ENCODE measurements around the gene TNS3. TPM values are rescaled to one million over a fixed set of nuclear protein-coding genes. Genes with fewer than 3 reads are reported as not detected.

TNS3 gene
- total RNA-seq, 1 experiment from 2014 or later, result 9.5 TPM

- H4K8ac ChIP-seq (replicated peaks; ENCODE audit: insufficient read length, low read depth, low read length), result no peak overlapping the region
- H3K27me3 Mint-ChIP-seq (ENCODE audit: low read depth), result peaks cover 12% of the 10 kb centered on the region
- no peak overlapping the region for H3K18ac ChIP-seq (ENCODE audit: insufficient read length, low read depth, low read length)
- no peak overlapping the region for H3K4me3 Mint-ChIP-seq
- no peak overlapping the region for H3K27ac Mint-ChIP-seq
- peaks cover 0 to 2% (median 0%) of the 10 kb centered on the region in 3 experiments; a peak in 2 of 7 replicates for H3K36me3 Mint-ChIP-seq (ENCODE audit: insufficient read depth in 1 of 3, low read depth in 3 of 3)
- no peak overlapping the region for H2BK120ac ChIP-seq (ENCODE audit: low read depth, low read length, poor library complexity, severe bottlenecking)
- no peak overlapping the region for H3K4ac ChIP-seq (ENCODE audit: low read depth, low read length)
- no peak overlapping the region for H3K4me2 ChIP-seq (ENCODE audit: insufficient read depth, insufficient read length, low read length)
- peaks cover 5 to 13% of the 10 kb centered on the region in 2 experiments; a peak in 3 of 4 replicates for H3K4me1 Mint-ChIP-seq
- no peak overlapping the region for H2AFZ ChIP-seq (ENCODE audit: low read length)
- H3K4me1 ChIP-seq (ENCODE audit: insufficient read depth, low read length), result no peaks in the 10 kb centered on the region
- H3K23ac ChIP-seq (ENCODE audit: insufficient read length, low read depth, low read length), result no peak overlapping the region
- no peak overlapping the region for H2BK12ac ChIP-seq (ENCODE audit: insufficient read length, low read depth, low read length)
- H4K20me1 ChIP-seq (ENCODE audit: control insufficient read depth, insufficient read depth, insufficient read length), result no peaks in the 10 kb centered on the region
- H3K14ac ChIP-seq (ENCODE audit: insufficient read depth, low read length), result no peak overlapping the region
- H3K56ac ChIP-seq (ENCODE audit: insufficient read length, low read depth, low read length), result no peak overlapping the region
- no peak overlapping the region for H2BK15ac ChIP-seq (ENCODE audit: low read depth, low read length)
- H4K91ac ChIP-seq (ENCODE audit: insufficient read length, low read depth, low read length), result no peak overlapping the region
- H3K79me2 ChIP-seq (ENCODE audit: insufficient read depth, low read length), result no peaks in the 10 kb centered on the region
- H3K27ac ChIP-seq (ENCODE audit: insufficient read length, low read depth, low read length), result no peak overlapping the region
- H3K23me2 ChIP-seq (ENCODE audit: insufficient read length, low read depth, low read length, poor library complexity, severe bottlenecking), result peaks cover 2% of the 10 kb centered on the region
- H3K79me1 ChIP-seq (ENCODE audit: insufficient read depth, low read depth, low read length, poor library complexity, severe bottlenecking), result no peaks in the 10 kb centered on the region
- no peak overlapping the region for H3K9ac ChIP-seq (ENCODE audit: extremely low read depth, insufficient read length, low read length)
- no peaks in the 10 kb centered on the region for H3K9me3 Mint-ChIP-seq
- no peaks in the 10 kb centered on the region for H3K27me3 ChIP-seq (ENCODE audit: insufficient read depth, low read length)
- H3K9me3 ChIP-seq (ENCODE audit: control insufficient read depth, low read depth, low read length), result no peaks in the 10 kb centered on the region
- no peak overlapping the region for H3T11ph ChIP-seq (ENCODE audit: low read length)
- H4K5ac ChIP-seq (ENCODE audit: insufficient read length, low read depth, low read length), result no peak overlapping the region
- no peak for TF ChIP-seq CTCF (conservative IDR thresholded peaks at IDR 0.05)
- no peak for DNase-seq
- no peak overlapping the region for H2AK5ac ChIP-seq (ENCODE audit: insufficient read length, low read length)
- H2BK20ac ChIP-seq (ENCODE audit: low read depth, low read length, poor library complexity, severe bottlenecking), result no peak overlapping the region
- H2BK5ac ChIP-seq (ENCODE audit: insufficient read length, low read length), result no peak overlapping the region
These were observed 78.6 kb downstream of the TNS3 start for GRCh38 chr7:47503281-47503680.
